ENCODE results near the gene EXOC2. TPM values are rescaled to one million over a fixed set of nuclear protein-coding genes. Genes with fewer than 3 reads are reported as not detected.
A peak's percentile ranks its signal among the peaks of the same experiment; 100 is the strongest.

EXOC2 gene
- total RNA-seq, 2 donors from 2014 or later: 13.3 to 14.8 TPM

DNA sequence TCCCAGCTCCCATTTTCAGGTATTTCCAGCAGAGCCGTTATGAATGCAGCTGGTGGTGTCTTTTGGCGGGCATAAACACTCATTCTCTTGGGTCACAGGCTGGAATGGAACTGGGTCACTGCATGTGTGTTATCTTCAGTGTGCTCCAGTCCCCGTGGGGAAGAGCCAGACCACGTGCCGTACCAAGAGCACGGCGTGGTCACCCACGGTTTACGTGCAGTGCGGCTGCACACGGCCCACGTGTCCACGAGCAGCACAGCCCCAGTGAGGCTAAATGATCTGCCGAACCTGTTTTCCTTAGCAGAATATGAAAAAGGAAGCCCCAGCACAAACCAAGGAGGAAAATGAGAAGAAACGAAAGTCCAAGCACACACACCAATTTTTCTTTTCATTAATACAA, 179.9 kb downstream of the EXOC2 start:
- no peak for ATAC-seq
- intact Hi-C loops (cut with DNase I): no loop called here
- no peak for DNase-seq

DNA sequence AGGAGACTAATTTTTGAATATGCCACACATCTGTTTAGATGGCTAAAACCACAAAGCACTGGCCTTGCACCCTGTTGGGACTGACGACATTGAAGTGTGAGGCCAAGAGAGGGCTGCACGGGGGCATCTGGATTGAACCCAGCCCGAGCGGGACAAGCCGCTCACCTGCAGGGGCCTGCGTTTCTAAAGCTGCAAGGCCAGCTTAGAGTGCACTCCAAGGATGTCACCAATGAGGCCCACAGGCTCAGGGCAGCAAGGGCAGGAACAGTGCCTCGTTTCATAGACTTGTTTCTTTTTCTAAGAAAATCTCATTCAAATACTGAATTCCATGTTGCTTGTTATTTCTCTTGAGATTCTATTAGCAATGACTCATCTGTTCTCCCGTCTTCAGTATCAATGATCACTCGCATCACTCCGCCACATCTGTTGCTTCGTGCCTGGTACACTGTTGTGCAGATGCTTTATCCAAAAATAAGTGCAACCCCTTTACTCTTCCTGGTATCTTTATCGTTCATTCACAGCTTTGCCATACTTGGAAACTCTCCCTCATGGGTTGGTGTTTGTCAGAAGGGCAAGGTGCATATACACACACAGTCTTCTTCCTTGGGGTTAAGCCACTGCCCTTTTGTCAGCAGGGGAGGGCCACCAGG, 181.3 kb downstream of the EXOC2 start:
- ATAC-seq: no peak

DNA sequence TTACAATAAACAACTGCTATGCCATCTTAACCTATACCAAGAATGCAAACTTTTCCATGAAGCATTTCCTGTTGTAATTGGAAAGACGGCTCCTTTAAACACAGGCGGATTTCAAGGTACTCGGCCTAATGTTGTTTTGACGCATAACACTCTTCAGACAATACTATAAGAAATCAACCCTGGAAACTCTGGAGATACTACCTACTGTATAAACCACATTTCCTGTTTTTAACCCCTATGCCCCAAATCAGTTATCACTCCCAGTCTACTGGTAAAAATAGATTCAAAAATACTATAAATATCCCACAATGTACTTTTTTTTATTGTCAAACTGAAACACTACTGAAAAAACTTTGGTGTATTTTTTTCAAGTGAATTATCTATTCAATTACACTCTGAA, 183.3 kb downstream of the EXOC2 start:
- DNase-seq (no peak), ATAC-seq (no peak)
- intact Hi-C loops (cut with DNase I): no loop called here

More for the DNA sequence above, 181.3 kb downstream of the EXOC2 start:
- intact Hi-C loops (cut with DNase I): no loop called here
- no peak for DNase-seq

DNA sequence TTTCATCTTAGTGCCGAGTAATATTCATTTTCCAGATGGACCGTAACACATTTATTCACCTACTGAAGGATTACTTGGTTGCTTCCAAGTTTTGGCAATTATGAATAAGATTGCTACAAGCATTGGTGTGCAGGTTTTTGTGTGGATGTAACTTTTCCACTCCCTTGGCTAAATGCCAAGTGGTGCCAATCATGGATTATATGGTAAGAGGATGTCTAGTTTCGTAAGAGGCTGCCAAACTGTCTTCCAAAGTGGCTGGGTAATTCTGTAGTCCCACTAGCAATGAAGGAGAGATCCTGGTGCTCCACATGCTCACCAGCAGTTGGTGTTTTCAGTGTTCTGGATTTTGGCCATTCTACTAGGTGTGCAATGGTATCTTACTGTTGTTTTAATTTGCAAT, 184.3 kb downstream of the EXOC2 start:
- ATAC-seq (no peak), DNase-seq (no peak)
- intact Hi-C loops (cut with DNase I): no loop called here

DNA sequence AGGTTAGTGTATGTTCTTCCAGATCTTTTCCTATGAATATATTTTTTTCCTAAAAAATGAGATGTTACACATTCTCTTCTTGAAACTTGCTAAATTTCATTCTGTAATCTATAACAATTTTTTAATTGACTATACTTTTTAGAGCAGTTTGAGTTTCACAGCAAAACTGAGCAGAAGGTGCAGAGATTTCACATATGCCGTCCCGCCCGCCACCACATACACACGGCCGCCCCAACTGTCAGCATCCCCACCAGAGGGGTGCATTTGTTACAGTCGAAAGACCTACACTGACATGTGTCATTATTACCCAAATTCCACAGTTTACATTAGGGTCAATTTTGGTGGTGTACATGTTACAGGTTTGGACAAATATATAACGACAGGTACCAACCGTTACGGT, 184.9 kb downstream of the EXOC2 start:
- no peak for ATAC-seq
- intact Hi-C loops (cut with DNase I): no loop called here
- no peak for DNase-seq

DNA sequence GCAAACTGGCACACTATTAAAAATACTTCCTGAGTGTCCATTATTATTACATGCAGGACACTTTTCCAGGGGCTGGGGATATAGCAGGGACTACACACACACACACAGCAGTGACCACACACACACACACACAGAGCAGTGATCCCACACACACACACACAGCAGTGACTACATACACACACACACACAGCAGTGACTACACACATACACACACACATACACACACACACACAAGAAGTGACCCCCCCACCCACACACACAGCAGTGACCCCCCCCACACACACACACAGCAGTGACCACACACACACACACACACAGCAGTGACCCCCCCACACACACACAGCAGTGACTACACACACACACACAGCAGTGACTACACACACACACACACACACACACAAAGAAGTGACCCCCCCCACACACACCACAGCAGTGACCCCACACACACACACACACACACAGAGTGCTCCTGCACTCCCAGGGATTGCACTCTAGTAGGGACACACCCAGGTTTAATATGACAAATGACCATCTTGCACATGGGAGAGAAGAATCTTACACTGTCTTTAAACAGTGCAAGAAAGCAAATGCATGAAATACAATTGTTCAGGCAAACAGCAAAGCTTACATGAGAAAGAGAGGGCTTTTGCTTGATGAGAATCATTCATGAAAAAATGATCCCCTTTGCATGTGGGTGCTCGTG, 185.9 kb downstream of the EXOC2 start:
- intact Hi-C loops (cut with DNase I): no loop called here
- DNase-seq (no peak), ATAC-seq (no peak)

DNA sequence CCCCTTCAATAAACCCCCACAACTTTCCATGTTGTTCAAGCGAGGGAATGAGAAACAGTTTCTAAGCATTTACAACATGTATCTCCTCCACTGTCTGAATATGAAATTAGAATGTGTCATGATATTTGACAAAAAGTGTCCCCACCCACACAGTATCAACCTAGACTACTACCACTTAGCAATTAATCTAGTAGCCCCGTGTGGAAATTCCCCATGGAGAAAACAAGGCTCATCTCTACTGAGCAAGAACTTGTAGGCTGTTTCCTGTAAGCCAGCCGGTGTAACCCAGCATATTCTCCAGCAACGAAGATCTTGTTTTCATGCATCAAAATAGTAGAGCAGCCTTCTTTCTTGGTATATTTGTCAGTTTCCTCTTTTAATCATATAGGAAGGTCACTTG, 186.4 kb downstream of the EXOC2 start:
- ATAC-seq: no peak
- intact Hi-C loops (cut with DNase I): no loop called here
- DNase-seq: no peak

DNA sequence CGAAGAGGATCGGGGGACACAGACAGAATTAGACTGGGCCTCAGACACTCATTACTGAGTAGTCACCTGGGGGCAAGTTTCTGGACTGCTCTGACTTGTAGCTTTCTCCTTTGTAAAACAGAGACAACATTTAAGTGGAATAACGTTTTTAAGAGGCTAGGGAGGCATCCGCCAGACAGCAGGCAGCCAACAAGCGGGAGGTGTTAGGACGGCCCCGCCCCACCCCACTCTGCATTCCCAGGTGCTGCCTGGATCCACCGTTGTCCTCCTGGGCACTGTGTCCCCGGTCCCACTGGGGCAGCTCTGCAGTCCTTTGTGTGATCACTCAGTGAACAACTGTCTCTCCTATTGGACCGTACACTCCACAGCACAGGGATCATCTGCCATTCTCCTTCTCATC, 187.6 kb downstream of the EXOC2 start:
- intact Hi-C loops (cut with DNase I): loop anchor here in 1 of 2 donors (2.0 kb wide), 1 partner anchor 67 kb away; no protein-coding TSS in a partner anchor
- DNase-seq (no peak), ATAC-seq (no peak)

DNA sequence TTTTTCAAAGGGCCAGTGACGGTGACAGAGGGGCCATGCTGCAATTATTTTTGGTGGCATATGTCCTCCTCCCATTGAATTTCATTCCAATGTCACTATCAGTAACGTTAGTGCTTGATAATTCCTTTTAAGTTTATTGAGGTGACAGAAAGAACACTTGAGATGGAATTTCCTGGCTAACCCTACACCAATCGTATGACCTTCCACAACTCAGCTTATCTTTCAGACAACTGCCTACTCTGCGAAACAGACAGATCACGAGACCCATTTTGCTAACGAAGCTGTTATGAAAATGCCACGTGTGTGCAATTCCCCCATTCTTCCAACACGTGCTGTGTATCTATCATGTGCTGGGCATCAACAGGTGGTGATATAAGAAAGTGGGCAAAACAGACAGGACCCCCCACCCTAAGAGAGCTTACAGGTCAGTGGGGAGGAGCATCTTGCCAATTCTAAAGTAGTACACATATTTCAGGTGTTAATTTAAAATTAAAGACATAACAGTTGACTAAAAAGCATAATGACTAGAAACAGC, 188.4 kb downstream of the EXOC2 start:
- ATAC-seq: peak; percentile 35 to 39
- DNase-seq: no peak
- intact Hi-C loops (cut with DNase I): loop anchor here in 1 of 2 donors (2.0 kb wide), 1 partner anchor 66 kb away; no protein-coding TSS in a partner anchor

DNA sequence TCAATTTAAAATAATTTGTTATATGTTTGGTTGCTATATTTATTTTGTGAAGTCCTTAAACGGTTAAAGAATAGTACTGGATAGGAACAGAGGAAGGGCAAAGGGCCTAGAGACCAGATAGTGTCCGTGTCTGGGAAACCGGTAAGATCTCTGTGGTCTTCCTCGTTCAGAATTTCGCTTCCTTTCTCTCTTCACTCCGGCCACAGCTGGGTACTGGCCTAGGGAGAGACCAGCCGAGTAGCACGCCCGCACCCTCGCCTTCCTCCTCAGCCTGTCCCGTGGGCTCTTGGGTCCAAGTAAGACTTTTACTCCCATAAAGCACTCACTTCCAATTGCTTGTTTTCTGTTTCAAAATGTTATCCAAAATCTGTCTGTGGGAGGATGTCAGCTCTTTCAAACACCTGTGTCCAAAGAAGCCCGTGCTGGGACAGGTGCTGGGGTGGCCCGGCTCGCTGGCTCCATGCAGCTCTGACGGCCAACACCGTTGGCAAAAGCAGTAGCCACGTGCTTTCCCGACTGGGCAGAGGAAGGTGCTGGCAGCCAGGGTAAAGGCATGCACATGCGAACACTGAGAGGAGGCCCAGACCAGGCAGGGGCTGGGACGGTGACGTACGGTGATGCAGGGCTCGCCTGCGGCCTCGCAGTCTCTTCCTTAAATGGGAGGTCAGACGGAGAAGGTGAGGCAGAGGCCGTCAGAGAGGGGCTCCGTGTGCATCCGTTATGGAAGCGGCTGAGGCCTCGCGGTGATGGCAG, 189.2 kb downstream of the EXOC2 start:
- intact Hi-C loops (cut with DNase I): loop anchor here in 1 of 2 donors (2.0 kb wide), 1 partner anchor 65 kb away; no protein-coding TSS in a partner anchor
- ATAC-seq: peak; percentile 73 to 85
- peak; percentile 68 for DNase-seq

DNA sequence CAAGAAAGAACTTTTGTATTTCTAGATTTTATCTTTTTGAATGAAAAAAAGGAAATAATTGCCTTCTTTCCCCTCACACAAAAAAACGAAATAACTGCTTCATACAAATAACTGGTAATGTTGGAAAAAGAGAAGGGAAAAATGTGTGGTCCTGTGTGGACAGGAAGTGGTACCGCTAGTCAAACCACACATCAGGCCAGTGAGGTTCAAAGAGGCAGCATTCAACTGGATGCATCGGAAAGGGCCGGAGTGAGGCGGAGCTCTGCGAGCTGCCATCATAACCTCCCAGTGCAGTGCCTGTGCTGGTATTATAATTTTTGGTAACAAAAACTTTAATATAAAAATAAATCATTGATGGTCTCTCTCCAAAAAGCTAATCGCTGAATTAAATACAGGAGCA, 190.2 kb downstream of the EXOC2 start:
- no peak for ATAC-seq
- DNase-seq: no peak
- intact Hi-C loops (cut with DNase I): no loop called here

DNA sequence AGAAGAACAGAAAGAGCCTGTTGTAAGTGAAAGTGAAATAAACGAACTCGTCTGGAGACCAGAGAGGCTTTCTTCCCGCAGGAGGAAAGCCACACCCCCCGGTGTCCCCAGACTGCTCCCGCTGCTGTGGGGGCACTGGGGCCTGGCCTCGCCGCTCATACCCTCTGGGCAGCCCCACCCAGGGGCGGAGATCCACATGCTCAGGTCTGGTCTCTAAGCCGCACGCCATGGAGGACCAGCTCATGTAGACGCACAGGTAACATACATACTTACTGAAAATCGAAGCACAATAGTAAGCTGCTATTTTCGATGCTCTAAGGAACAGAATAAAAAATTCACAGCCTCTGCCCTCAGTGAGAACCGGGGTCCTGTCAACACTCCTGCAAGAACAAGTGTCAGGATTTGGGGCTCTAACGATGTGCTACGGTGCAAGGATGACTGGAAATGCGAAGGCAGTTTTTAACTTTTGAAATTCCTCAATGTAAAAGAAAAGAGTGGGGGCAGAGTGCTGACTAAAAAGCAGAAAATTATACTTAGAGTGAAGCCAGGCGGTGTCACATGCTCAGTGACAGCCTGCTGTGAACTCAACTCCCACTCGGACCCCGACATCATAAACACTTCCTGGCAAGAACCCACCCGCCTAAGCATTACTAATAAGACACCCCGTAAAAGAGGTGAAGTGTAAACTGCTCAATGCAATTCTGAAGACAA, 190.9 kb downstream of the EXOC2 start:
- ATAC-seq: no peak

DNA sequence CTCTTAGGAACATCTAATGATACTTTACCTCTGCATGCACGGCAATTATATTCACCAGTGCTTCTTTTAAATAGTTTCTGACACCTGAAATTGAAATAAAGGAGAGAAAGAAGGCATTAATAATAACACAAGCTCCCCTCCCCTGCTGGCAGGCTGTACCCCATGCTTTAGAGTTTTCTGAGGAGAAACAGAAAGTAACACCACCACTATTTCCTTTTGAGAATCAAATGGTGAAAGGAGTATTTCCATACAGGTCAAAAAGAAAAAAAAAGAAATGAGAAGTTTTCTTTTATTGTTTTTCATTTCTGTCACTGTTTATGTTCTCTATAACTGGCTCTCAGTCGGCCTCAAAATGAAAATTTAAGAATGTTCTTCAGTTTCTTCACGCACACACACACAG, 193.3 kb downstream of the EXOC2 start:
- intact Hi-C loops (cut with DNase I): no loop called here
- DNase-seq (no peak), ATAC-seq (no peak)

More for the DNA sequence above, 190.9 kb downstream of the EXOC2 start:
- intact Hi-C loops (cut with DNase I): no loop called here
- no peak for DNase-seq

DNA sequence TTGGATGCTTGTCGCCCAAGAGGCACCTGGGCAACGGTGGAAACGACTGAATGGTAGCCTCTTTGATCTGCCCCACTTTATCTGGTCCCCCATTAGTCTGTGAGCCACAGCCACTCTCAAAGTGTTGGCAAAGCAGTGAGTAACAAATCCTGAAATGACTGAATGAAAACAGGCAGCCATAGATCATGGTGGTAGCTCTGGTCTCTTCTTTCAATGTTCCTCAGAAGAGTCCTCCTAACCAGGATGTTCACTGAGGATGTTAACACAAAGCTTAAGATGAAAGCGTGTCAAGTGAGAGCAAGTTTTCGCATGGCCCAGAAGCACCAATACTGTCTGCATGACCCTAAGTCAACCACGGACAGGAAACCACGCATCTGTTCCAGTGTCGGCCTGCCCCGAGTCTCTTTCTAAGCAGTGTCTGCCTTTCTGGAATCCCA, 194.1 kb downstream of the EXOC2 start:
- intact Hi-C loops (cut with DNase I): no loop called here
- DNase-seq: no peak
- no peak for ATAC-seq

DNA sequence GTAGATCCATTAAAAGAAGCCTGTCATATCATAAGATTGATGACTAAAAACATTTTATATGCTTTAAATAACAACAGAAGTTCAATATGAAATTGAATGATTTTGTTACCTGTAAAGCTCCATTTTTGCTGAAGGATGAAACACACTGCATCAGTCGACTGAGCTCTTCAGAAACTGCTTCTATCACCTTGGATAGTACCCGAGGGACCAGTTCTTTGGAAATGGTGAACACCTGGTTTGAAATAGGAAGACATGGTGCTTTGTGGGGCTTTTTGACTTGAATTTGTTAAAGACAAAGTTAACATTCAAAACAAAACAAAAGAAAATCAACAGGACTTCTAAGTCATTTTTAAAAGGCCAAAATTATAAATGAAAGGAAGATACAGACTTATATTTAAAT, 195.7 kb downstream of the EXOC2 start:
- intact Hi-C loops (cut with DNase I): no loop called here
- DNase-seq: no peak
- ATAC-seq: no peak

DNA sequence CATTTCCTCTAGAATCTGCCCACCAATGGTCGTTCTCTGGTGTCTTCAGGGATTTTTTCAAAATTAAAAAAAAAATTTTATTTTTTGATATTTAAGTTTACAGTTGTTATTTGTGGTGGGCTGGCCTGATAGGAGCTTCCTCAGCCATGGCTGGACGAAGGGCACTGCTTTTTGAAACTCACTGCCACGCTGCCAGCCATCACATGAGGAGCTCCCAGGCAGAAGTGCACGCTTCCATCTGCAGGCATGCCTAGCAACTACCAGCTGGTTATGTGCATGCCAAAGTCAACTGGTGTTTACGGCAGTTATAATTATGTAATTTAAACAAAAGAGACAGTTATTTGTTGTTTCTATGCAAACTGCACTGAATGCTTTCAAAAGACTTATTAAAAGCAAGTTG, 196.3 kb downstream of the EXOC2 start:
- DNase-seq: no peak
- intact Hi-C loops (cut with DNase I): no loop called here
- no peak for ATAC-seq

DNA sequence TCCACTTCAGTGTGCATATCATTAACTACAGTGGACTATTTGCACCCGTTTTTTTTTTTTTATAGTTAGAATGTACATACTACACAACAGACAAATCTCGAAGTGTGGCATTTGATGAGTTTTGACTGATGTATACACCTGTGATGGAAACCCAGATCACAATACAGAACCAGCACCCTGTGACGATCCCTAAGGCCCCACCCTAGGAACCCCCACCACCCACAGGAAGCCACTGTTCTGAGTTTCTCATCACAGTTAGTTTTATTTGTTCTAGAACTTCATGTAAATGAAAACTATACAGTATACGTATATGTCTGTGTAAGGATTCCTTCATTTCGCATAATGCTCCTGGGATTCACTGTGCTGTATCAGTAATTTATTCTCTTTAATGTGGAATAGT, 198.5 kb downstream of the EXOC2 start:
- DNase-seq (no peak), ATAC-seq (no peak)
- intact Hi-C loops (cut with DNase I): no loop called here

DNA sequence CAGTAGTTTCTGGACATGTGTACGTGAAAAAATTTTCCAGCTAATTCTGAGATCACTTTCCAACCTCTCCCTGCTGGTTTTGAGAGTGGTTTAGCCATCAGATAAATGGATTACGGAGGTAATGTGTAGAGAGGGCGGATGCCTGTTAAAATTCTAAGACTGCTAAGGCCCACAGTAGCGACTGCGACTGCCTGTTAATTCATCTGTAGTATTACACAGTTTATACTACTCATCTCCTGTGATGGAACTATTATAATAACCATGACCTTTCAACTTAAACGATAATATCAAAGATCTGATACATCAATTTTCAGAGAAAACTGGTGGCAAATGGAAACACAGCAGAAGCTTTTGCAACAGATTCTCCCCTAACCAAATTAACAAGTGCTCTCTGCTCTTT, 199.1 kb downstream of the EXOC2 start:
- ATAC-seq (no peak), DNase-seq (no peak)
- intact Hi-C loops (cut with DNase I): no loop called here

DNA sequence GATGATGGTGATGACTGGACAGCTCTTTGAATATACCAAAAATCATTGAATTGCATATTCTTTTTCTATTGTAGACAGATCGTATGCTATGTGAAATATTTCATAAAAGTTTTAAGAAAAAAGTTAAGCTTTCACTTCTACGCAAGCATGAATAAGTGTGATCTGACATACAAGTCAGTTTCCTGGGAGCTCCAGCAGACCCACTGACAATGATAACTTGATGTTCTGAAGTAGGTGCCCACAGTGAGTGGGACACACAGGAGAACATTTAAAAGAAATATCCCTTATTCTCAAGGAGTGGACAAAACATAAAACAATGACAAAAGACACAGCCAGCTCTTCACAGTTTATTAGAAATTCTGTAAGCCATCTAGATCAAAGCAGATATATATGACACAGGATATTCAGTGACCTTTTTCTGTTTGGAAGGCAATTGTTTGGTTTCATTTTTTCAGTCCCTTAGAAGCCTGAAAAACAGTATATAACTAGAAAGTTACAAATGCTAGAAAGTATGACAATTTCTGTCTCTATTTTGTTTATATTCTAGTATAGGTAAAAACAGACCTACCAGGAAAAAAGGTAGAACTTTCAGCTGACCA, 200.0 kb downstream of the EXOC2 start:
- ATAC-seq: no peak
- DNase-seq: no peak
- intact Hi-C loops (cut with DNase I): no loop called here

Data from left cardiac atrium (tissue), 4 donors.